Nephron progenitor cell (in vitro differentiated cells): ENCODE results near the gene LONP2.

Source experiments
- DNase-seq: peaks from one replicate; pipeline ENCODE4 v3.0.0; 2021
- H3K27ac Mint-ChIP-seq: 2 replicates; pipeline ENCODE4 v1.8.0; 2021; ENCODE audit warnings: mild to moderate bottlenecking, moderate library complexity, mixed read lengths
- H3K27me3 Mint-ChIP-seq: 2 replicates; pipeline ENCODE4 v1.8.0; 2021; ENCODE audit warnings: mild to moderate bottlenecking, low read depth, mixed read lengths; ENCODE audit not compliant: poor library complexity
- H3K36me3 Mint-ChIP-seq: 2 replicates; pipeline ENCODE4 v1.8.0; 2021; ENCODE audit warnings: low read depth, mixed read lengths
- H3K4me1 Mint-ChIP-seq: 2 replicates; pipeline ENCODE4 v1.8.0; 2021; ENCODE audit warnings: mixed read lengths
- H3K4me3 Mint-ChIP-seq: 2 replicates; pipeline ENCODE4 v1.8.0; 2021; ENCODE audit warnings: mild to moderate bottlenecking, moderate library complexity, mixed read lengths
- H3K9me3 Mint-ChIP-seq: 2 replicates; pipeline ENCODE4 v1.8.0; 2021; ENCODE audit warnings: mild to moderate bottlenecking, moderate library complexity, mixed read lengths
- TF ChIP-seq, protein P1 (sequence below): fragments of 200-600 bp; sonication (generic); IDR thresholded peaks from 2 replicates; pipeline ENCODE4 v1.5.0; 2021; ENCODE audit warnings: antibody characterized with exemption

Gene LONP2

DNA sequence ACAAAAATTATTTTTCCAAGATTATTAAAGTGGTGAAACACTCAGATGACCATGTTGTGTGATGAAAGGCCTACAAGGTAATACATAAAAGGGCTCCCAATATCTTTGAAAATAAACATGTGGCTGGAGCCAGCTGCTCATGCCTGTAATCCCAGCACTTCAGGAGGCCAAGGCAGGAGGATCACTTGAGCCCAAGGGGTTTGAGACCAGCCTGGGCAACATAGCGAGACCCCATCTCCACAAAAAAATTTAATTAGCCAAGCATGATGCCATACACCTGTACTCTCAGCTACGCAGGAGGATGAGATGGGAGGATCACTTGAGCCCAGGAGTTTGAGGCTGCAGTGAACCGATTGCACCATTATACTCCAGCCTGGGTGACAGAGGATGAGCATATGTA, 114.3 kb downstream of the LONP2 start:
- peak overlapping the region; percentile 22 for H3K27ac Mint-ChIP-seq
- peaks cover 77% of the 10 kb centered on the region for H3K36me3 Mint-ChIP-seq
- H3K9me3 Mint-ChIP-seq: no peaks in the 10 kb centered on the region
- no peak for DNase-seq
- H3K27me3 Mint-ChIP-seq: no peaks in the 10 kb centered on the region
- TF ChIP-seq, protein P1, sequence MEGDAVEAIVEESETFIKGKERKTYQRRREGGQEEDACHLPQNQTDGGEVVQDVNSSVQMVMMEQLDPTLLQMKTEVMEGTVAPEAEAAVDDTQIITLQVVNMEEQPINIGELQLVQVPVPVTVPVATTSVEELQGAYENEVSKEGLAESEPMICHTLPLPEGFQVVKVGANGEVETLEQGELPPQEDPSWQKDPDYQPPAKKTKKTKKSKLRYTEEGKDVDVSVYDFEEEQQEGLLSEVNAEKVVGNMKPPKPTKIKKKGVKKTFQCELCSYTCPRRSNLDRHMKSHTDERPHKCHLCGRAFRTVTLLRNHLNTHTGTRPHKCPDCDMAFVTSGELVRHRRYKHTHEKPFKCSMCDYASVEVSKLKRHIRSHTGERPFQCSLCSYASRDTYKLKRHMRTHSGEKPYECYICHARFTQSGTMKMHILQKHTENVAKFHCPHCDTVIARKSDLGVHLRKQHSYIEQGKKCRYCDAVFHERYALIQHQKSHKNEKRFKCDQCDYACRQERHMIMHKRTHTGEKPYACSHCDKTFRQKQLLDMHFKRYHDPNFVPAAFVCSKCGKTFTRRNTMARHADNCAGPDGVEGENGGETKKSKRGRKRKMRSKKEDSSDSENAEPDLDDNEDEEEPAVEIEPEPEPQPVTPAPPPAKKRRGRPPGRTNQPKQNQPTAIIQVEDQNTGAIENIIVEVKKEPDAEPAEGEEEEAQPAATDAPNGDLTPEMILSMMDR: no peak
- H3K4me3 Mint-ChIP-seq: no peak overlapping the region
- peaks cover 30% of the 10 kb centered on the region for H3K4me1 Mint-ChIP-seq

DNA sequence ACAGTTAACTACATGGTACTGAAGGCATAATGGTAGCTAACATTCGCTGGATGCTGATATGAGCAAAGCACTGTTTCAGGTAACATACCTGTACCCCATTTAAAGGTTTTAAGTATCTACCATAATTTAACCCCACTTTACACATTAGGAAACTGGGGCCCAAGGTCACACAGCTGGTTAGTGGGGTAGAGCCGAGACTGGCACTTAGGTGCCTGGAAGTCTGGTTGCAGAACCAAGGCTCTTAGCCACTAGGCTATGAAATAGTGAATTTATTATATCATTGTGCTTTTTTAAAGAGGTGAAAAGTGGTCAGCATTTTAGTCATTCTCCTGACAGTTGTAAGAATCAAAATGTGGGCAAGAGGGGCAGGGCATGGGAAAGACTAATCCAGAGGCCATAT, 115.9 kb downstream of the LONP2 start:
- no peak overlapping the region for H3K27ac Mint-ChIP-seq

DNA sequence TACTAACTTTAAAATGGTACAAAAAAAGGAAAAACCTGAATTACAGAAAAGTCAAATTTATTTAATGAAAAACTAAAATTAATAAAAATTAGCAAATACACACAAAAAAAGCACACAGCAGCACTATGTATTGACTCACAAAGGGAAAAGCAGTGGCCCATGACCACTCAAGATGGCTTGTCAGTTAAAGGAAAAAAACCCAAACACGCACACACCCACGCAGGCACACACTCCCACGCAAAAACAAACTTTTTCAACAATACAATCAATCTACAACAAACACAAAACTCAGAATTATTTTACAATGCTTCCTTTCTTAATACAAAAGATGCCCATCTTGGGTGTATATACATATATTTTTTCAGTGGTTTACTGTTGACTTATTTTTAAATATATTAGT, 116.9 kb downstream of the LONP2 start:
- Mint-ChIP-seq H3K4me1 (peaks cover 48% of the 10 kb centered on the region), H3K4me3 (no peak overlapping the region), H3K9me3 (no peaks in the 10 kb centered on the region), H3K27ac (peak overlapping the region; percentile 67), H3K27me3 (no peaks in the 10 kb centered on the region), H3K36me3 (peaks cover 54% of the 10 kb centered on the region)
- TF ChIP-seq, protein P1: no peak
- no peak for DNase-seq

More for the DNA sequence above, 115.9 kb downstream of the LONP2 start:
- Mint-ChIP-seq H3K36me3 (peaks cover 65% of the 10 kb centered on the region), H3K9me3 (no peaks in the 10 kb centered on the region), H3K27me3 (no peaks in the 10 kb centered on the region), H3K4me3 (no peak overlapping the region), H3K4me1 (peaks cover 39% of the 10 kb centered on the region)
- TF ChIP-seq, protein P1: no peak
- DNase-seq: no peak

DNA sequence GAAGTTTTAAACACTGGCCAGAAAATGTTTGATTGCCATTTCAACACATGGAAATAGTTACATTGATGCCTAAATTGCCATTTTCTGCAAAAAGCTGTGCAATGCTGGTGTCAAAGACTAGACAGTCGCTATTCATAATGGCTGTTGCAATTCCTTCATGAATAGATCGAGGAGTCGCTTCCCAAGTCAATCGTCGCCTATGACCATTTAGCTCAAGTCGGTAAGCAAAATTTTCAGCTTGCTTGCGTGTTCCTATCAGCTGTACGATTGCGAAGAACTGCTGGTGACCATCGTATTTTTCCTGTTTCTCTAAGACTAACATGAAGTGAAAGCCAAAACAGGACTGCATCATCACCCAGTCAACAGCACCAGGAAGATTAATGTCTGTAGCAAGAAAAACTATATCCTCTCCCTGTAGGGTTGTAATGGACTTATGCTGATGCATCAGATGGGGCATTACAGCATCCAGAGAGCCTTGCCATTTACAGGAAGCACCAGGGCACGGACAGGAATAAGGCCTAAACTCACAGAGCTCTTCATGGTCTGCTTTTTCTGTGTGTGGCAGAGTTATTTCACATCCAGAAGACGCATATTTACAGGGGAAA, 117.5 kb downstream of the LONP2 start:
- DNase-seq: no peak
- H3K9me3 Mint-ChIP-seq: no peaks in the 10 kb centered on the region
- H3K27ac Mint-ChIP-seq: peak overlapping the region; percentile 67
- TF ChIP-seq, protein P1: no peak
- peaks cover 49% of the 10 kb centered on the region for H3K36me3 Mint-ChIP-seq
- no peak overlapping the region for H3K4me3 Mint-ChIP-seq
- H3K4me1 Mint-ChIP-seq: peaks cover 54% of the 10 kb centered on the region
- H3K27me3 Mint-ChIP-seq: no peaks in the 10 kb centered on the region

DNA sequence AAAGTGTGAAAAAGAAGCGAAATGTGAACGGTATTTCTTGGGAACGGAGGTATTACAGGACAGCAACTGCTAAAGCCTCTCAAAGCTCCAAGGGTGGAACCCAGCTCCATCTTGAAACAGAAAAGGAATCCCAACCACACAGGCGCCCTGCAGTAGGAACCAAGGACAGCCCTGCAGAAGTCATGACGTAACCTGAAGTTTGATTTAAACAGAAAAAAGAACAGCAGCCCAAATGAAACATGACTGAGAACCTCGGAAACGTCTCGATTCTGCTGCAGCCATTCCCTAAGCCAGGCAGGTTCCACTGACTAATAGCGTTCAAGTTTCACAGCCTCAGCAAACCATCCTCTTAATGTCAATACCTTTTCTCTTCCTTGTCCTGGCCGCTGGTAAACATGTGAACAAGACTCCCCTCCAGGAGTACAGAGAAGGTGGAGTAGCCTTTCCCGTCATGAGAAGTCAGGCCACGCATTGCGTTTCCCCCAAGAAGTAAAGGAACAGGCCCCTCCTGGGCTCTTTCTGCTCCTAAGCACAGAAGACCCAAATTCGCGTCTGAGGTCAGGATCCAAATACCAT, 121.0 kb downstream of the LONP2 start:
- Mint-ChIP-seq H3K4me3 (peak overlapping the region; percentile 83), H3K9me3 (no peaks in the 10 kb centered on the region), H3K27ac (peak overlapping the region; percentile 91), H3K36me3 (peaks cover 31% of the 10 kb centered on the region), H3K4me1 (peaks cover 76% of the 10 kb centered on the region), H3K27me3 (no peaks in the 10 kb centered on the region)
- no peak for DNase-seq
- TF ChIP-seq, protein P1: no peak
